ENCODE results near the gene NKAPD1.
"Not testable (repeated sequence)": the region's sequence is repeated elsewhere in the genome, so short reads cannot be mapped to it uniquely, and the experiment has no call there.

Gene NKAPD1

GRCh38 chr11:112073941-112074811, at the start of gene NKAPD1, which contains the start of gene PIH1D2:
Gene NKAPD1 (plus strand): TSS chr11:112074299. CDS start chr11:112075575, 1,276 bp downstream.
Gene PIH1D2 (minus strand): TSS chr11:112074017. CDS start chr11:112073174, 843 bp downstream.
- peak; percentile 87 to 93 (median 90) for DNase-seq

DNA sequence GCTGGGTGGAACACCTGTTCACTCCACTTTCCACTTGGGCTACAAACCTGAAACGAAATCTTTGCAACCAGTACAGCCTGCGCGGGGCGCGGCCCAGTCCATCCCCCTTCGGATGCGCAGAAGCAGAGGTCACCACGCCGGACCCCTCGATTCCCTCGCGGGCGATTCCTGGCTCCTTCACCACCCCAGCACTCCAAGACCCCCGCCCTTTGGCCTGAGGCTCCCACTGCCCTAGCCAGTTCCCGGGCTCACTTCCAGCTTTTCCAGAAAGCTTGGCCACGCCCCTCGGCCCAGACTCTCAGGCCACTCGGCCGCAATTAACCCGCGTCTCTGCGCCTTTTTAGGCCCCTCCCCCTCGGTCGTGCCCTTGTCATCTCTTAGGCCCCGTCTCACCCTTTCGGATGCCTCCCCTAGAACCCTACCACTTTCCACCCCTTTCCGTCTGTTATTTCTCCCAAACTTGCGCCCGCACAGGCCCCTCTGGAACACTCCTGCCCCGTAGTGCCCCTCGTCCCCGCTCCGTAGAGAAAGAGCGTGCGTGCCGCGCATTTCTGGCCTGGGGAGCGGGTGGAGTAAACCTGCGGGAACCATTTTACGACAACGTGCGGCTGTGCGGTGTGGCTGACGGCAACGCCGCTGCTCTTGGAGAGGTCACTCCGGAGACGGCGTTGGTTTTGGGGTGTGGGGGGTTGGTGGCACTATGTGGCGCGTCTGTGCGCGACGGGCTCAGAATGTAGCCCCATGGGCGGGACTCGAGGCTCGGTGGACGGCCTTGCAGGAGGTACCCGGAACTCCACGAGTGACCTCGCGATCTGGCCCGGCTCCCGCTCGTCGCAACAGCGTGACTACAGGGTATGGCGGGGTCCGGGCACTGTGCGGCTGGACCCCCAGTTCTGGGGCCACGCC, 49.1 kb upstream of the NKAPD1 start, which contains the start of gene DLAT:
Gene DLAT (plus strand): TSS at position 636 of the 906 bp plus-strand sequence. CDS start 65 bp downstream, at position 701.
- peak; percentile 83 to 92 (median 84) for DNase-seq

- DNase-seq: peak; percentile 45 to 57 (median 46)
Measured at GRCh38 chr11:112025707-112026106, 48.4 kb upstream of the NKAPD1 start.

GRCh38 chr11:112026784-112027410, 47.2 kb upstream of the NKAPD1 start:
- DNase-seq: not testable (repeated sequence)

GRCh38 chr11:112029460-112029859, 44.6 kb upstream of the NKAPD1 start:
- DNase-seq: no peak

- no peak for DNase-seq
Measured at GRCh38 chr11:112033902-112034301, 40.2 kb upstream of the NKAPD1 start.

- DNase-seq: no peak
Measured at GRCh38 chr11:112037527-112037926, 36.6 kb upstream of the NKAPD1 start.

GRCh38 chr11:112042161-112042960, 31.7 kb upstream of the NKAPD1 start:
- no peak for DNase-seq

GRCh38 chr11:112042961-112043304, 31.2 kb upstream of the NKAPD1 start:
- no peak for DNase-seq

- DNase-seq: no peak
Measured at GRCh38 chr11:112044961-112045360, 29.1 kb upstream of the NKAPD1 start.

DNA sequence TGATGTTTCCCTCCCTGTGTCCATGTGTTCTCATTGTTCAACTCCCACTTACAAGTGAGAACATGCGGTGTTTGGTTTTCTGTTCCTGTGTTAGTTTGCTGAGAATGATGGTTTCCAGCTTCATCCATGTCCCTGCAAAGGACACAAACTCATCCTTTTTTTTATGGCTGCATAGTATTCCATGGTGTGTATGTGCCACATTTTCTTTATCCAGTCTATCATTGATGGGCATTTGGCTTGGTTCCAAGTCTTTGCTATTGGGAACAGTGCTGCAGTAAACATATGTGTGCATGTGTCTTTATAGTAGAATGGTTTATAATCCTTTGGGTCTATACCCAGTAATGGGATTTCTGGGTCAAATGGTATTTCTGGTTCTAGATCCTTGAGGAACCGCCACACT, 27.5 kb upstream of the NKAPD1 start:
- DNase-seq: not testable (repeated sequence)

DNA sequence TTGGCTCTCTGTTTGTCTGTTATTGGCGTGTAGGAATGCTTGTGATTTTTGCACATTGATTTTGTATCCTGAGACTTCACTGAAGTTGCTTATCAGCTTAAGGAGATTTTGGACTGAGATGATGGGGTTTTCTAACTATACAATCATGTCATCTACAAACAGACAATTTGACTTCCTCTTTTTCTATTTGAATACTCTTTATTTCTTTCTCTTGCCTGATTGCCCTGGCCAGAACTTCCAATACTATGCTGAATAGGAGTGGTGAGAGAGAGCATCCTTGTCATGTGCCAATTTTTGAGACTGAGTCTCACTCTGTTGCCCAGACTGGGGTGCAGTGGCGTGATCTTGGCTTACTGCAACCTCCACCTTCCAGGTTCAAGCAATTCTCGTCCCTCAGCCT, 25.8 kb upstream of the NKAPD1 start:
- not testable (repeated sequence) for DNase-seq

GRCh38 chr11:112049777-112050176, 24.3 kb upstream of the NKAPD1 start:
- DNase-seq: no peak

GRCh38 chr11:112050721-112051120, 23.4 kb upstream of the NKAPD1 start:
- DNase-seq: peak; percentile 19 to 69 (median 50)

DNA sequence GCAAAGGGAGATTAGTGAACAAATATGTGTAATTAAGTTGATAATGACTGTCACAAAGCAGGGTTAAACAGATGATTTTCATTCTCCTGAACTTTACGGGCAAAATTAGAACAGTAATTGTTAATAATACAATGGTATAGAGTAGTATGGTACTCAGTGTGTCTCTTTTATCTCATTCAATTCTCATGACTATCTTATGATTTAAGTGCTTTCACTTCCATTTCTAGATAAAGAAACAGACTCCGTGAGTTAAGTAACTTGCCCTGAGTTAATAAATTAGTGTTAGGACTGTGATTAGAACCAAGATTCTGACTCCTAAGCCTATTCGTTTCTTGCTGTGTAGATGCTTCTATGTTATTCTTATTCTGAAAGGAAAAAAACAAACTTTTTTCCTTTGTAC, 22.3 kb upstream of the NKAPD1 start:
- no peak for DNase-seq

DNA sequence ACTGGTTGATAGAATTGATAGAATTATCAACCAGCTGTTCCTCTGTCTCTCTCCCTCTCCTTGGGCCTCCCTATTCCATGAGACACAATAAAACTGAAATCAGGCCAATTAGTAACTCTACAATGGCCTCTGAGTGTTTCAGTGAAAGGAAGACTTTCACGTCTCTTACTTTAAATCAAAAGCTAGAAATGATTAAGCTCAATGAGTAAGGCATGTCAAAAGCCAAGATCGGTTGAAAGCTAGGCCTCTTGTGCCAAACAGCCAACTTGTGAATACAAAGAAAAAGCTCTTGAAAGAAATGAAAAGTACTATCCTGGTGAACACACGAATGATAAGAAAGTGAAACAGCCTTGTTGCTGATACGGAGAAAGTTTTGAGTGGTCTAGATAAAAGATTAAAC, 16.9 kb upstream of the NKAPD1 start:
- DNase-seq: no peak

DNA sequence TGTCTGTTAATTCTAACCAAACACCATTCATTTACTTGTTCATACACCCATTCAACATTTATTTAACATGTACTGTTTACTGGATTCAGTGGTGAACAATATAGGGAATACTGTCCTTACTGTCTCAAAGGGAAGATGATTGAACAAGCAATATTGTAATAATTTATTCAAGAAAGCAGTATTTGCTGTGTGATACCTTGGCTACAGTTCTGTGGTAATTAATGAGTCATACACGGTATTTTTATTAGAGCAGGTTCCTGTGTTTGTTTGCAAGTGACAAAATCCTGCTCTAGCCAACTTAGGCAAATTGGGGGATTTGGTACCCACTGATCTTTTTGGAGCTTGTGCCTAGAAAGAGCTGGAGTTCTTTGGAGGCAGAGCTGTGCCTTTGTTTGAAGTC, 16.0 kb upstream of the NKAPD1 start:
- DNase-seq: no peak

GRCh38 chr11:112062923-112063322, 11.2 kb upstream of the NKAPD1 start:
- no peak for DNase-seq

- DNase-seq: peak; percentile 61 to 83 (median 68)
Measured at GRCh38 chr11:112082729-112083128, 8.6 kb downstream of the NKAPD1 start.

DNA sequence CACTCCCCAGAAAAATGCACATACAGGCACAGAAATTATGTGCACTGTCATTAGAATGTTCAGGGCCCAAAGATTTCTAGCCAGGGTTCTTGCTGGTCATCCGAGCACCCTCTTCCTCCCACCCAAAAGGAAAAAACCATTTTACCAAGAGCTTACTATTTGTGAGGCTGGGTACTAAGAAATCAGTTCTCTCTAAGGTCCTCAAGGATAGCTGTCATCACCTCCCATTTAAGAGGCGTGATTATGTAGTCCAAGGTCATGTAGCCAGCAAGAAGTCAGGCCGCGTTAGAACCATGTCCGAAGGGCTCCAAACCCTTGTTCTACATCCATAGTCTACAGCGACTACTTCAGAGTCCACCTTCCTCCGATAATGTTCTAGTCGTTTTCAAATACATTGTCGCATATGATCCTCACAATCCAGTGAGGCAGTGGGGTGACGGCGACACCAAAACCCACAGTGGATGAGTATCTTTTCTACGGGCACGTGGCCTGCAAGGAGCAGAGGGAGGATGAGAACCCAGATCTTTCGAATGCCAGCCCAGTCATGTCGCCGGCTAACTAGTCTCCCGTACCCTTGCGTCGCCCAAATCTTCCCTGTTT, 11.8 kb downstream of the NKAPD1 start:
- peak; percentile 59 to 66 (median 66) for DNase-seq

DNA sequence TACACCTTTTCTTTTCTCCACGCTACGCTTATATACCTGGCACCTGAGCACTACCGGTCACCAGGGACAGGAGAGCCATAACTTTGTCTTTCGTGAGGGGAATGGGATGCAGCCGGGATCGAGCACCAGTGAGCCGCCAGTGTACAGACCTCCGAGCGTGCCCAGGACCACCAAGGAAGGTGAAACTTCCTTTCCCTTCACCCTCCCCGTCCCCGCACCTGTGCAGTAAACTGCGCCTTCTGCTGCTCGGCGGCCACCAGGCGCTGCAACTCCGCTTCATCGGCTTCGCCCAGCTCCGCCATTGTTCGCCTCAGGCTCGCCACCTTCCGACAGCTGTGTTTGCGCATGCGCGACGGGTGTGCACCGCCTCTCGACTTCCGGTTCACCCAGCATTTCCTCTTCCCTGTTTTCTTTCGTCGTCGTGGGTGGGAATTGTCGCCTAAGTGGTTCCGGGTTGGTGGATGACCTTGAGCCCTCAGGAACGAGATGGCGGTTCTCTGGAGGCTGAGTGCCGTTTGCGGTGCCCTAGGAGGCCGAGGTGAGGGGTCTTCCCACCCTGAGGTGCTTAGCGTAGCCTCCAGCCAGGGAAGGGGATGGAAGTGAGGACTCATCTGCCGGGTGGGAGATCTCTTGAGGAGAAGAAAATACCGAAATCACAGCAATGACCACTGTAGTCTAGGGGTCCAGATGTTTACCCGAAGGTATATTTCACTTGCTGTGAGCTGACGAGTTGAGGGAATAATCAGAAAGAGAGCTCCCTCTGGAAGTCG, 12.5 kb downstream of the NKAPD1 start, which contains the start of the genes SDHD and TIMM8B:
Gene SDHD (plus strand): TSS at position 452 of the 770 bp plus-strand sequence. CDS start 35 bp downstream, at position 487.
Gene TIMM8B (minus strand): TSS at position 335 of the 770 bp plus-strand sequence. CDS start 33 bp downstream, at position 302.
- DNase-seq: peak; percentile 97 to 99 (median 99)
